ENCODE data around the gene KIF1A. TPM values are rescaled to one million over a fixed set of nuclear protein-coding genes. Genes with fewer than 3 reads are reported as not detected.

KIF1A gene
- polyA plus RNA-seq, 1 donor from 2014 or later = 63.4 TPM

DNA sequence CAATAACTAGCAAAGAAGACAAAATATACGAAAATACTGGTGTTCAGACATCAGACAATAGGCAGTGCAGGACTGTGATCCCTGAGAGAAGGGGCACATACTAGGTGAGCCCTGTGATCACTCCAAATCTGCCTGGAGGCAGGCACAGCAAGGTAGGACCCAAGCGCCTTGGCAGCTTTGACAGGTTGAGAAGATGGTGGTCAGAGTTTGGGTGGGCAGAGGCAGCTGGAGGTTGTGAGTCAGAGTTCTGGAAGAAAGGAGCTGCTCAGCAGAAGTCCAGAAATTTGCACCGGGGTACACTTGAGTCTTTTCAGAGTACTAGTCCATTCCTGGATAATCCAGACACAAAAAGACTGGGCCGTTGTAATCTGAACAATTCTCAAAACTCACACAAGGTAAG lies 14.0 kb downstream of the KIF1A start:
- Histone ChIP-seq H4K20me1 (ENCODE audit: insufficient read depth) (no peaks in the 10 kb centered on the region), H3K9me2 (ENCODE audit: insufficient read depth, low read length) (no peaks in the 10 kb centered on the region), H3K4me3 (ENCODE audit: low read length) (no peak overlapping the region), H3K9ac (ENCODE audit: low read length) (no peak overlapping the region), H3K36me3 (ENCODE audit: insufficient read depth, low read length) (peaks cover 13% of the 10 kb centered on the region), H2AFZ (ENCODE audit: low read depth, low read length) (no peak overlapping the region), H3K27me3 (ENCODE audit: insufficient read depth, low read depth, low read length) (no peaks in the 10 kb centered on the region), H3F3A (ENCODE audit: insufficient read depth, low read length, poor library complexity, severe bottlenecking) (no peaks in the 10 kb centered on the region), H3K27ac (ENCODE audit: low read length) (no peak overlapping the region), H3K9me3 (ENCODE audit: low read length) (peaks cover 8% of the 10 kb centered on the region), H3K79me2 (replicated peaks; ENCODE audit: insufficient read depth, low read length) (peaks cover 90% of the 10 kb centered on the region), H3K4me2 (ENCODE audit: low read length) (no peak overlapping the region)
- TF ChIP-seq EP300 (conservative IDR thresholded peaks at IDR 0.05; ENCODE audit: poor library complexity, severe bottlenecking) = no peak
- TF ChIP-seq EZH2 (IDR thresholded peaks at IDR 0.05; ENCODE audit: borderline replicate concordance, insufficient read depth, low read length, poor library complexity, severe bottlenecking) = no peak
- no peak for TF ChIP-seq MXI1 (conservative IDR thresholded peaks at IDR 0.05; ENCODE audit: poor library complexity, severe bottlenecking)
- TF ChIP-seq POLR2AphosphoS5 (IDR thresholded peaks at IDR 0.05) = no peak
- TF ChIP-seq RAD21 (conservative IDR thresholded peaks at IDR 0.05) = no peak
- TF ChIP-seq, protein P1, sequence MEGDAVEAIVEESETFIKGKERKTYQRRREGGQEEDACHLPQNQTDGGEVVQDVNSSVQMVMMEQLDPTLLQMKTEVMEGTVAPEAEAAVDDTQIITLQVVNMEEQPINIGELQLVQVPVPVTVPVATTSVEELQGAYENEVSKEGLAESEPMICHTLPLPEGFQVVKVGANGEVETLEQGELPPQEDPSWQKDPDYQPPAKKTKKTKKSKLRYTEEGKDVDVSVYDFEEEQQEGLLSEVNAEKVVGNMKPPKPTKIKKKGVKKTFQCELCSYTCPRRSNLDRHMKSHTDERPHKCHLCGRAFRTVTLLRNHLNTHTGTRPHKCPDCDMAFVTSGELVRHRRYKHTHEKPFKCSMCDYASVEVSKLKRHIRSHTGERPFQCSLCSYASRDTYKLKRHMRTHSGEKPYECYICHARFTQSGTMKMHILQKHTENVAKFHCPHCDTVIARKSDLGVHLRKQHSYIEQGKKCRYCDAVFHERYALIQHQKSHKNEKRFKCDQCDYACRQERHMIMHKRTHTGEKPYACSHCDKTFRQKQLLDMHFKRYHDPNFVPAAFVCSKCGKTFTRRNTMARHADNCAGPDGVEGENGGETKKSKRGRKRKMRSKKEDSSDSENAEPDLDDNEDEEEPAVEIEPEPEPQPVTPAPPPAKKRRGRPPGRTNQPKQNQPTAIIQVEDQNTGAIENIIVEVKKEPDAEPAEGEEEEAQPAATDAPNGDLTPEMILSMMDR (IDR thresholded peaks at IDR 0.05; ENCODE audit: poor library complexity, severe bottlenecking) = no peak
- no peak for TF ChIP-seq TAF1 (IDR thresholded peaks at IDR 0.05; ENCODE audit: low read depth)
- TF ChIP-seq, protein P2, sequence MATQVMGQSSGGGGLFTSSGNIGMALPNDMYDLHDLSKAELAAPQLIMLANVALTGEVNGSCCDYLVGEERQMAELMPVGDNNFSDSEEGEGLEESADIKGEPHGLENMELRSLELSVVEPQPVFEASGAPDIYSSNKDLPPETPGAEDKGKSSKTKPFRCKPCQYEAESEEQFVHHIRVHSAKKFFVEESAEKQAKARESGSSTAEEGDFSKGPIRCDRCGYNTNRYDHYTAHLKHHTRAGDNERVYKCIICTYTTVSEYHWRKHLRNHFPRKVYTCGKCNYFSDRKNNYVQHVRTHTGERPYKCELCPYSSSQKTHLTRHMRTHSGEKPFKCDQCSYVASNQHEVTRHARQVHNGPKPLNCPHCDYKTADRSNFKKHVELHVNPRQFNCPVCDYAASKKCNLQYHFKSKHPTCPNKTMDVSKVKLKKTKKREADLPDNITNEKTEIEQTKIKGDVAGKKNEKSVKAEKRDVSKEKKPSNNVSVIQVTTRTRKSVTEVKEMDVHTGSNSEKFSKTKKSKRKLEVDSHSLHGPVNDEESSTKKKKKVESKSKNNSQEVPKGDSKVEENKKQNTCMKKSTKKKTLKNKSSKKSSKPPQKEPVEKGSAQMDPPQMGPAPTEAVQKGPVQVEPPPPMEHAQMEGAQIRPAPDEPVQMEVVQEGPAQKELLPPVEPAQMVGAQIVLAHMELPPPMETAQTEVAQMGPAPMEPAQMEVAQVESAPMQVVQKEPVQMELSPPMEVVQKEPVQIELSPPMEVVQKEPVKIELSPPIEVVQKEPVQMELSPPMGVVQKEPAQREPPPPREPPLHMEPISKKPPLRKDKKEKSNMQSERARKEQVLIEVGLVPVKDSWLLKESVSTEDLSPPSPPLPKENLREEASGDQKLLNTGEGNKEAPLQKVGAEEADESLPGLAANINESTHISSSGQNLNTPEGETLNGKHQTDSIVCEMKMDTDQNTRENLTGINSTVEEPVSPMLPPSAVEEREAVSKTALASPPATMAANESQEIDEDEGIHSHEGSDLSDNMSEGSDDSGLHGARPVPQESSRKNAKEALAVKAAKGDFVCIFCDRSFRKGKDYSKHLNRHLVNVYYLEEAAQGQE (IDR thresholded peaks at IDR 0.05; ENCODE audit: borderline replicate concordance) = no peak
- TF ChIP-seq SMC3 (conservative IDR thresholded peaks at IDR 0.05; ENCODE audit: poor library complexity) = no peak

DNA sequence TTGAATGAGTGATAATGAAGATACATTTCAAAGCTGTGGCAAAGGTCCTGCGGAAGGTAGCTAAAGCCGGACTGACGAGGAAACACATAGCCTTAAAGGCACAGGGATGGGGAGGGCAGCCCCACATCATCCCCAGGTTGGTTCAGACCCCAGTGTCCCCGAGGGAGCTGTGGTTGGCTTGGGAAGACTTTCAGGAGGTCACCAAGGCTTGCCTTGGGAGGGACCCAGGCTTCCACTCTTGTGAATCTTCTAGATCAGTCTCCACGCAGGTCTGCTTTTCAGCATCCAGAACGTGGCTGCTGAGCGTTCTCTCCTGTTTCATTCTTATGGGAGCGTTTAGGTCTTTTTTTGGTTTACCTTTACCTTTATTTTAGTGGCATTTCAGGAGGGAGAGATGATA lies 16.8 kb downstream of the KIF1A start:
- Histone ChIP-seq H3F3A (ENCODE audit: insufficient read depth, low read length, poor library complexity, severe bottlenecking) (no peaks in the 10 kb centered on the region), H2AFZ (ENCODE audit: low read depth, low read length) (no peak overlapping the region), H3K4me3 (ENCODE audit: low read length) (no peak overlapping the region), H3K79me2 (replicated peaks; ENCODE audit: insufficient read depth, low read length) (peaks cover 87% of the 10 kb centered on the region), H3K9ac (ENCODE audit: low read length) (no peak overlapping the region), H3K9me3 (ENCODE audit: low read length) (no peaks in the 10 kb centered on the region), H3K27ac (ENCODE audit: low read length) (no peak overlapping the region), H3K9me2 (ENCODE audit: insufficient read depth, low read length) (no peaks in the 10 kb centered on the region), H3K27me3 (ENCODE audit: insufficient read depth, low read depth, low read length) (no peaks in the 10 kb centered on the region), H3K4me2 (ENCODE audit: low read length) (no peak overlapping the region), H4K20me1 (ENCODE audit: insufficient read depth) (peaks cover 11% of the 10 kb centered on the region), H3K36me3 (ENCODE audit: insufficient read depth, low read length) (peaks cover 6% of the 10 kb centered on the region)
- TF ChIP-seq MXI1 (conservative IDR thresholded peaks at IDR 0.05; ENCODE audit: poor library complexity, severe bottlenecking) (no peak), RAD21 (conservative IDR thresholded peaks at IDR 0.05) (no peak), EP300 (conservative IDR thresholded peaks at IDR 0.05; ENCODE audit: poor library complexity, severe bottlenecking) (no peak), POLR2AphosphoS5 (IDR thresholded peaks at IDR 0.05) (no peak), SMC3 (conservative IDR thresholded peaks at IDR 0.05; ENCODE audit: poor library complexity) (no peak)
- TF ChIP-seq, protein P1 (IDR thresholded peaks at IDR 0.05; ENCODE audit: poor library complexity, severe bottlenecking) = no peak
